Stimulated activated CD8-positive, alpha-beta memory T cell treated with anti-CD3 and anti-CD28 coated beads, Interleukin-15, amount 100 ng/mL, for 24 hours (primary cell): ENCODE data around the gene SLC7A14.

Experiments
- DNase-seq: peaks from one replicate; pipeline ENCODE4 v3.0.0-alpha.2; 2020; ENCODE audit warnings: low read depth

Gene SLC7A14

DNA sequence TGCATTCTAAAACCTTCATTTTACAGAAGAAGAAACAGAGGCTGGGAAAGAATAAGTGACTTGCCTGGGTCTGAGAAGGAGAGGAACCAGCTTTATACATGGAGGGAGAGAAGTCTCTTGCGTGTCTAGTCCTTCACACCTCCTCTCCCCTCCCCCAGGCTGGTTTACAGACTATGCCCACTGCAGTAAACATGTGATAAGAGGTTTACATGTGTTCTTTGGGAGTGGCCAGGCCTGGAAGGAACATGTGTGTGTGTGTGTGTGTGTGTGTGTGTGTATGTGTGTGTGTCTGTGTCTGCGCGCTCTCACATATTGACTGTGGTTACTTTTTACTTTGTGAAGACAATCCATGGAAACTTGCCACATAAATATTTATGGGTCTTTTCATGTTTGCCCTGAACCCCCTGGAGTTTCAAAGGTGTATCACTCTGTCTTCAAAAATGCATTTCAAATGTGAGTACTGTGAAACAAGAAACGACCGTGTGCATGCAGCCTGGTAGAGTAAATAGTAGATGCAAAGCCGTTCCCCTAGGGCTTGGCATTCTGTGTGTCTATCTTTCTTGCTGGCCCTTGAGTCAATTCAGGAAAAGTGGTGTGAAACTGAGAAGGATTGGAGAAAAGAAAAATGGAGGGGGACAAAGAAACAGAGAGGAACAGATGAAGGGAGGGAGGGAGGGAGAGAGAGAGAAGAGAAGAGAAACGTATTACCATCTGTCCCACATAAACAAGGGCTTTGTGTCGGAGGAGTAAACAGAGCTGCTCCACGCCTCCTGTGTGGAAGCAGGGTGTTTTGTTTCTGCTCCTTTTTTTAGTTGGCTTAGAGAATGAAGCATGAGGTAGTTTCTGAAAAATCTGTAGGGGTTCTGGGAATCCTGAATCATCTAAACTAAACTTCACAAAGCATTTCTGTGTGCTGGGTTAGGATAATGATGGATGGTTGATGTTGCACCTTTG lies 115.5 kb downstream of the SLC7A14 start:
- DNase-seq = no peak

DNA sequence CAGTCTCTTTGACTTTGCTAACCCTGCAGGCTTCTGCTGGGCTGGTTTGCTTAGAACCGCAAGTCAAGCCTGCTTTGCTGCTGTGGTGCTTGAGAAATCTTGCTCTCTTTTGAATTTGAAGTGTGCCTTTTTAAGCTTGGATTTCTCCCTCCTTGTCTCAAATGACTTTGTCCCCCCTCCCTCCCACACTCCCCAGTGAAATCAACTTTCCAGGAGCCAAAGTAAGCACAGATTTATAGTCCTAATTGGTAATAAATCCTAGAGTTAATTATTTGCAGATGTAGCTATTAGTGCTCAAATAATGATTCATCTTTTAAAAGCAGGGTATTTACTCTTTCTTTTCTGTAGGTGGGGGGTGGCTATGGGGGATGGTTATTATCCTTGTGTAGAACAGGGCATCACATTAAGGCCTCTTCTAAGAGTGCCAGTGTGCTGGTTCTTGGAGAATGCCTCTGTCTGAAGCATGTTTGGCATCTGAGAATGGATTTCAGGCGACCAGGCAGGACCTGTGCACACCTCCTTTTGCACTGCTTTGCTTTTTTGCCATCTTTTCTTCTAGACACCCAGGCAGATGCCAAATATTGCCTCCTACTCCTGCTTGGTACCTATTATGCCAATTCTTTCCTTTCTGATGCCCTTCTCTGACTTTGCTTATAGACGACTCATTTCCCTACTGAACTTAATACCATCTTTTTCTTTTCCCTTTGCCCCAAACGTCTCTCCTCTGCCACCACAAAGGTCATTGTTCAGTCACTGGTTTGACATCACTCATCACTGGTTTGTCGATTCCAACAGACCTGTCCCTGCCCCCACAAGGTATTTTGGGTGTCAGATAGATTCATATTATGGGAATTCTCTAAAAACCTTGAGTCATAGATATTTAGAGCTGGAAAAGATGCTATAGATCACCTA lies 116.5 kb downstream of the SLC7A14 start:
- no peak for DNase-seq

DNA sequence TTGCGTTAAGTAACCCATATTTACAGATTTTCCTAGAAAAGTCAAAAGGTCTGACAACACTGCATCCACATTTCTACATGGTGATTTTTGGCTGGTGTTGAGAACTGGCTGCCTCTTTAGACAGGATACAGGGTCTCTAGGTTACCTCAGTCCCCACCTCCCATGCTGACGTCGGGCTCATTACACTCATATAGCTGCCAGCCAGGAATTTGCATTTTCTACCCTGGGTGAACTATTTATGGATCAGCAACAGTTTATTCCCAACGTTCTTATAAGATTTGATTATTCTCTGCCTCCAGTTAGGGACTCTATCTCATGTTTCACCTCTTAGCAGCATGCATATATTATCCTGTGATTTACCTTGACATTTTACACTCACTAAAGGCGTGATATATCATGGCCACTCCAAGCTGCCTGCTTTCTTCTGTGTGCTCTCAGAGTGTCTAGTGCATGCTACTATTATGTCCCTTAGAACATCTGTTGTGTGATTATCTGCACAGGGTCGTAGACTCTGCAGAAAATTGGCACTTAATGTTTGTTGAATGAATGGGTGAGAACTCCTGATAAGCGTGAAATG lies 118.2 kb downstream of the SLC7A14 start:
- DNase-seq = no peak

- DNase-seq = no peak
These were observed 118.9 kb downstream of the SLC7A14 start for GRCh38 chr3:170467007-170467406.

- no peak for DNase-seq
These were observed 119.9 kb downstream of the SLC7A14 start for GRCh38 chr3:170465955-170466354.

GRCh38 chr3:170463011-170463410 lies 122.9 kb downstream of the SLC7A14 start:
- no peak for DNase-seq

- DNase-seq = no peak
These were observed 127.6 kb downstream of the SLC7A14 start for GRCh38 chr3:170458285-170458684.

GRCh38 chr3:170454509-170454908 lies 131.4 kb downstream of the SLC7A14 start:
- DNase-seq = no peak

DNA sequence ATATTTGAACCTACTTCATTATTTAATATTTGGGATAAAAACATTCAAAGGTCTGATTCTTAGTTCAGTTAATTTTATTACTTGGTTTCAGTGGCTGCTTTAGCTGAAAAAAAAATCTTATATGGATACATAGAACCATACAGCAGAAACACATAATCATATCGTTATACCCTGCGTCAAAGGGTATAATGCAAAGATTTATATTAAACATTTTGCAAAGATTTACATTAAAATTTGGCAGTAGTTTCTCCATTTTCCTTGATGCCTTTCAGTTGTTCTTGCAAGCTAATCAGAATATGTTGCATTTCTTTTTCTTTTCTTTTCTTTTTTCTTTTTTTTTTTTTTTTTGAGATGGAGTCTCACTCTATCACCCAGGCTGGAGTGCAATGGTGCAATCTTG lies 135.8 kb downstream of the SLC7A14 start:
- DNase-seq = no peak

- DNase-seq = no peak
These were observed 137.3 kb downstream of the SLC7A14 start for GRCh38 chr3:170448584-170448983.

DNA sequence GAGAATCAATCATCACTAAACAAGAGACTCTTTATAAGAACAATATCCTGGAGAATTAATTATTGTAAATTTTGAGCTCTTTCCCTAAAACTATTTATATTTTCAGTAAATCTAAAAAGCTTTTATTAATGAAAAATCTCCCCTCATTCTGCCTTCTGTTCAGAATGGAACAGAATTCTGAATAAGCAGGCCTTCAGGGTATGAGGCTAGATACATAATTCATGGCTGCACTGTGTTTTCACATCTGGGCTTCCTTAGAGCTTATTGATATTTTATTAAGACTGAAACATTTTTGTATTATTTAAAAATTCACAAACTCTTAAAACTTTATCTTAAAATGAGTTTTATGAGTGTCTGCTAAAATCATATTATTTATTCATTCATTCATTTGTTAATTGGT lies 142.4 kb downstream of the SLC7A14 start:
- no peak for DNase-seq

DNA sequence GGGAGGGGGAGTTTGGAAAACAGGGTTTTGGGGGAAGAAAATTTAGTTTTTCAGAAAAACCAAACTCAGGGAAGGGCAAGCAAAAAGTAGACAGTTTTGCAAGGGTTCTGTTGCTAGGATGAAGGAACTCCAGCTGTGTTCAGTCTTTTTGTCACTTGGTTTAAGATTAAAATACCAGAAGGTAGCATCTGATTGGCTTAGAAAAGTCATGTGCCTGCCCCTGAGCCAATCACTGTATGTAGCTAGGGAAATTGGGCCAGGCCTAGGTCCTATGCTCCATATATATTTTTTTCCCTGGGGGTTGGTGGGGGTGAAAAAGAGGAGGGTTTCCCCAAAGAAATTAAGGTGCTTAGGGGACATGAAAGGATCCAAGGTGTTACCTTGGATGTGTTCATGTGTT lies 142.9 kb downstream of the SLC7A14 start:
- no peak for DNase-seq

GRCh38 chr3:170441412-170441811 lies 144.5 kb downstream of the SLC7A14 start:
- DNase-seq = no peak

- DNase-seq = no peak
These were observed 145.5 kb downstream of the SLC7A14 start for GRCh38 chr3:170440344-170440743.

GRCh38 chr3:170438836-170439235 lies 147.0 kb downstream of the SLC7A14 start:
- no peak for DNase-seq

DNA sequence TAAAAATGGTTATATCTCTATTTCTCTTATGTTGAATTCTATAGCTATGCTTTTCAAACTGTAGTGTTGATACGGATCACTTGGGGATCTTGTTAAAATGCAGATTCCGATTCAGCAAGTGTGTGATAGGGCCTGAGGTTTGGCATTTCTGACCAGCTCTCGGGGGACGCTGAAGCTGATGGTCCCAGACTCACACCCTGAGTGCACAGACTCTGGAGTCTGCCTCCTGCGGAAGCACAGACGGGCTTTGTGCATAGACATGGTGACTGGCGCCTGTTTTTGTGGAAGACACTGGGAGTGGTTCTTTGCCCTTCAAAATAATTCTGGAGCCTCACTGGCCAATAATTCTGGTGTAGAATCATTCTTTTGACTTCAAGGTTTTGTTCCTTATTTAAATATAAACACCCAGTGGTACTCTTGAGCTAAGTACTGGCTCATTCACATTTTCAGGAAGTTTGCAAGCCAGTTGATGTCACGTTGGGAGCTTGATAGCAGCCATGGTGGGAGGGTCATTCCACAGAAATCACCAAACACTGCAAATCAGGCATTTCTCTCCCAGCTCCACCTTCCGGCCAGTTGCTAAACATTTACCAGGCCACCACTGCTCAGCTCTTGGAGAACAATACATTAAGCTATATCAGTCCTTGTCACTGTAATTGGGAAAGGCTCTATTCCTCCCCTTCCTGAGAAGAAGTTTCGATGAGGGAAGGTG lies 148.0 kb downstream of the SLC7A14 start:
- no peak for DNase-seq

GRCh38 chr3:170437176-170437575 lies 148.7 kb downstream of the SLC7A14 start:
- no peak for DNase-seq

DNA sequence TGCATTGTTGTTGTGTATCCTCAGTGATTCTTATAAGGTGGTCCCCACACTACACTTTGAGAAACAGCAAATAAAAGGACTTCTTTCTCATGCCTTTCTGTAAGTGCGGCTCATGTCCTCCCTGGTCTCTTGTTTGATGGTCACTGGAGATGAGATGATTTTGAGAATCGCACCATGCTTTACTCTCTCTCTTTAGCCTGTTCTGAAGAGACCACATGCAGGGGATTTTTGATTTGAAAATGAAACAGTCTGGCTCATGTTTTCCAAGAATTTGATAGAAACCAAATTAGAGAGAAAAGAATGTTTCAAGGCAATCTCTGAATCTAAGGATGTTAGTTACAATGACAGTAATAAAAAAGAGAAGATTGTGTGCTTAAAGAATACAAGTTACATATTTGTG lies 149.2 kb downstream of the SLC7A14 start:
- no peak for DNase-seq

DNA sequence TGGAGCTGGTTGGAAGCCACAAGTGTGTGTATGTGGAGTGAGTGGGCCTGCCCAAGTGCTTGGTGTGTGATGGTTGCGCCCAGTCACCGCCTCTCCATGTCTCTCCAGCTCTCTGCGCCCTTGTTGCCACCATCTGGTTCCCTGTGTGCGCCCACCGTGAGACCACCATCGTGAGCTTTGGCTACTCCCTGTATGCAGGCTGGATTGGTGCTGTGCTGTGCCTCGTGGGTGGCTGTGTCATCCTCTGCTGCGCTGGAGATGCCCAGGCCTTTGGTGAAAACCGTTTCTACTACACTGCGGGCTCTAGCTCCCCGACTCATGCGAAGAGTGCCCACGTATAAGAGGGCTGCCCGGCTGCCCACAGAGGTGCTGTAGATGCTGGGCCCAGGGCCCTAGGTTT lies 153.5 kb downstream of the SLC7A14 start:
- no peak for DNase-seq

- DNase-seq = no peak
These were observed 154.8 kb downstream of the SLC7A14 start for GRCh38 chr3:170431054-170431453.

GRCh38 chr3:170429050-170429449 lies 156.8 kb downstream of the SLC7A14 start:
- DNase-seq = no peak

DNA sequence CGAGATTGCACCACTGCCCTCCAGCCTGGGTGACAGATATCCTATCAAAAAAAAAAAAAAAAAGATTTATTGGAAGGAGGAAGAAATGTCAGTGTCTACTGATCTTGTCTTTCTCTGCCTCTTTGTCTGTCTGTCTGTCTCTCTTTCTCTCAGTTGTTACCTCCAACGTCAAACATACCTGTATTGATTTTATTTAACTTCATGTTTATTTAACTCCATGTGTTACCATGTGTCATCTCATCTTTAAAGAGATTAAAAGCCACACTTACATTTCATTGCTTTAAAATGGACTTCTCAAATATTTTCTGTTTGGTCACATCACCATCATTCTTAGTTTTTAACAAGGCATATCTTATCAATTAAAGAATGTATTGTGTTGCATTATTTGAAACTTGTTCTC lies 157.8 kb downstream of the SLC7A14 start:
- no peak for DNase-seq
